Thoracic aorta (tissue), 2 donors: Measurements from ENCODE around the gene SELENOT. TPM values are rescaled to one million over a fixed set of nuclear protein-coding genes. Genes with fewer than 3 reads are reported as not detected.

ENCODE experiments used
- ATAC-seq: fragments of 150-250 bp; one replicate; pipeline ENCODE4 v1.8.0; 2017; ENCODE audit warnings: low read depth; ENCODE audit not compliant: insufficient number of reproducible peaks, low FRiP score
- DNase-seq: peaks from one replicate; pipeline ENCODE4 v3.0.0-alpha.2; 2020; ENCODE audit warnings: low spot score
- H3K27ac ChIP-seq, 2 donors: fragments of 200-600 bp; sonication (generic); 1 replicate in 1 of 2; 2 replicates in 1 of 2; pipeline ENCODE4 v1.5.1; 2016; ENCODE audit warnings: mild to moderate bottlenecking in 2 of 2, moderate library complexity in 2 of 2
- H3K27me3 ChIP-seq: fragments of 200-600 bp; sonication (generic); replicated peaks from 2 replicates; pipeline ENCODE4 v1.6.0; 2016; ENCODE audit warnings: mild to moderate bottlenecking; ENCODE audit not compliant: insufficient read depth
- H3K36me3 ChIP-seq: fragments of 200-600 bp; sonication (generic); one replicate; pipeline ENCODE4 v1.5.1; 2016
- H3K4me1 ChIP-seq, 2 donors: fragments of 200-600 bp; sonication (generic); 1 replicate in 1 of 2; 2 replicates in 1 of 2; pipeline versions ENCODE4 v1.5.1 to v1.6.0; 2016; ENCODE audit warnings: low read depth in 2 of 2, mild to moderate bottlenecking in 1 of 2; ENCODE audit not compliant: control insufficient read depth in 1 of 2
- H3K4me3 ChIP-seq: fragments of 200-600 bp; sonication (generic); 2 replicates; pipeline ENCODE4 v1.5.1; 2016; ENCODE audit warnings: mild to moderate bottlenecking
- H3K9me3 ChIP-seq: fragments of 200-600 bp; sonication (generic); 2 replicates; pipeline ENCODE4 v1.5.1; 2016
- CTCF ChIP-seq: fragments of 200-600 bp; sonication (generic); IDR thresholded peaks from one replicate; pipeline ENCODE4 v1.5.1; 2019; ENCODE audit warnings: antibody characterized with exemption
- total RNA-seq, 2 donors: library from RNA; depleted of rRNA; stranded (reverse); fragments of >200 nt; gene quantifications; one replicate each; pipeline versions ENCODE4 v1.1.0 to v1.2.3, GENCODE V29; 2016

The SELENOT gene
- total RNA-seq, 2 donors from 2014 or later = 67.4 to 137 TPM

DNA sequence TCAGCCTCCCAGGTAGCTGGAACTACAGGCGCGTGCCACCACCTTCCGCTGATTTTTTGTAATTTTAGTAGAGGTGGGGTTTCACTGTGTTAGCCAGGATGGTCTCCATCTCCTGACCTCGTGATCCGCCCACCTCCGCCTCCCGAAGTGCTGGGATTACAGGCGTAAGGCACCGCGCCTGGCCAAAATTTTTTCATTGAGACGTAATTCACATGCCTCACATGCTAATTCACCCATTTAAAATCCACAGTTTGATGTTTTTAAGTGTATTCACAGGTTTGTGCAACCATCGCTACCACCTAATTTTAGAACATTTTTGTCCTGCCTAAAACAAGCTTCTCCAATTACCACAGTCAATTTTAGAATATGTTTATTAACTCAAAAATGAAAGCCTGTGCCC lies 37.1 kb downstream of the SELENOT start:
- peaks cover 2 to 4% of the 10 kb centered on the region in 2 donors for H3K4me1 ChIP-seq
- ATAC-seq = no peak
- DNase-seq = no peak
- H3K36me3 ChIP-seq = no peaks in the 10 kb centered on the region
- no peak for TF ChIP-seq CTCF
- H3K4me3 ChIP-seq = no peak overlapping the region
- H3K9me3 ChIP-seq = no peaks in the 10 kb centered on the region
- no peaks in the 10 kb centered on the region for H3K27me3 ChIP-seq
- H3K27ac ChIP-seq = no peak overlapping the region

DNA sequence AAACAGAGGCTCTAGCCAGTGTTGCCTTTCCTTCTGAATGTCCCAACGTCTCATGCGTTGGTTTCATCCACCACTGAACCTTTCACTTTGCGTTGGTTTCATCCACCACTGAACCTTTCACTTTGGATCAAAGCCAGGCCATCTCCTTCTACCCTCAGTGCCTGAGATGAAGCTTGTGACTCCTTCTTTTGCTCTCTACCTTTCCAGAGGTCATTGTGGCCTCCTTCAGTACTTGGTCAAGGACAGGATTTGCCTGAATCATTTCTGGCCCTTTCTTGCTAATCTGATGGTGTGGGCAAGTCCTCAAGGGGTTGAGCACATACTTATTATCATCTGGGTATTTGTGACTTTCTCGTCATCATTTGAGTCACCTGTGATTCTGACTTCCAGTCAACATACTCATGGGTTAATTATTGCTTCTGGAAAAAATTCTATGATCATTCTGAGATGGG lies 50.0 kb downstream of the SELENOT start:
- Histone ChIP-seq H3K4me1 (no peaks in the 10 kb centered on the region), H3K27ac (no peak overlapping the region), H3K9me3 (no peaks in the 10 kb centered on the region), H3K27me3 (no peaks in the 10 kb centered on the region), H3K4me3 (no peak overlapping the region), H3K36me3 (no peaks in the 10 kb centered on the region)
- no peak for DNase-seq
- TF ChIP-seq CTCF = no peak
- no peak for ATAC-seq

DNA sequence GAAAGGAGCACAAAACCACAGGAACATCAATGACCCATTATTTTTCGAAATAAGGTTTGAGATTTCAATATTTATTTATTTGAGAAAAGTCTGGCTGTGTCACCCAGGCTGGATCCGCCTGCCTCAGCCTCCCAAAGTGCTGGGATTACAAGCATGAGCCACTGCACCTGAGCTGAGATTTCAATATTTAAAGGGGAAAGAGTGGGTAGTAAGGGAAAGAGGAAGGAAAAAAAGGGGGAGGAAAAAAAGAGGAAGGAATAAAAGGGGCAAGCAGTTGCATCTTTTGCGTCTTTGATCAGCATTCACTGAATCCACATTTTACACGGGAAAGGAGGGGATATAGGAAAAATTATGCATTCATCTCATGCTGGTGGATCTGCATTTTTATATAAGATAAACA lies 53.2 kb downstream of the SELENOT start:
- Histone ChIP-seq H3K4me3 (no peak overlapping the region), H3K36me3 (no peaks in the 10 kb centered on the region), H3K9me3 (no peaks in the 10 kb centered on the region), H3K27me3 (no peaks in the 10 kb centered on the region), H3K27ac (no peak overlapping the region), H3K4me1 (no peaks in the 10 kb centered on the region)
- DNase-seq = no peak
- no peak for ATAC-seq
- no peak for TF ChIP-seq CTCF

DNA sequence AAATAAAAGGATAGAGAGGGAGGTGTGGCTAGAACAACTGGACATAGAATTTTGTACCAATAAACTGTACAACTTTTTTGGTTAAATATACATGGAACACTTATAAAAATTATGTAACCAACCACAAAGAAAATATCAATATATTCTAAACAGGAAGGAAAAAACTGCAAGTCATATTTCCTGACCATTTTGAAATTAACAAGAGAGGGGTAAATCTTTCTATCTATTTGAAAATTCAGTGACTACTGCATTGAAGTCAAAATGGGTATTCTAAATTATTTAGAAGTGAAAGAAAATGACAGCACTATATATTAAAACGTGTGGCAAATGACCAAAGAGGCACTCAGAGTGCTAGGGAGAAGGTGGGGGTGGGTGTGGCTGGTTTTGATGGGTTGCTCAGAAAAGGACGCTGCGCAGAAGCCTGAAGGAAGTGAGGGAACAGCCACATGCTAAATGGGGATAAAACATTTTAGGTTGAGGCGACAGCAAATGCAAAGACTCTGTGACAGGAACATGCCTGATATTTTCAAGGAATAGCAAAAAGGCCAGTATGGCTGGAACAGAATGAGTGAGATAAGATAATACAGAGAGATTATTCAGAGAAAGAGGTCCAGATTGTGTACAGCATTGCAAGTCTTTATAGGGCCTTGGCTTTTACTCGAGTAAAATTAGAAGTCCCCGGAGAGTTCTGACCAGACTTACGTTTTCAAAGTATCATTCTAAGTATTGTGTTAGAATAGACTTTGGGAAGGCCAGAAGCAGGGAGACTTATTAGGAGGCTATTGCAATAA lies 59.5 kb downstream of the SELENOT start:
- no peak overlapping the region for H3K4me3 ChIP-seq
- H3K27me3 ChIP-seq = no peaks in the 10 kb centered on the region
- no peaks in the 10 kb centered on the region for H3K36me3 ChIP-seq
- no peak overlapping the region for H3K27ac ChIP-seq
- H3K4me1 ChIP-seq = no peaks in the 10 kb centered on the region
- H3K9me3 ChIP-seq = no peaks in the 10 kb centered on the region
- DNase-seq (no peak), ATAC-seq (no peak)
- TF ChIP-seq CTCF = no peak

- no peaks in the 10 kb centered on the region for H3K4me1 ChIP-seq
- no peak for ATAC-seq
- DNase-seq = no peak
- no peaks in the 10 kb centered on the region for H3K36me3 ChIP-seq
- H3K27ac ChIP-seq = no peak overlapping the region
- H3K9me3 ChIP-seq = no peaks in the 10 kb centered on the region
- no peaks in the 10 kb centered on the region for H3K27me3 ChIP-seq
- no peak overlapping the region for H3K4me3 ChIP-seq
- no peak for TF ChIP-seq CTCF
These were observed 60.3 kb downstream of the SELENOT start for GRCh38 chr3:150663461-150663860.
